Astrocyte (in vitro differentiated cells and primary cell): ENCODE results near the gene IMMP2L. TPM values are rescaled to one million over a fixed set of nuclear protein-coding genes. Genes with fewer than 3 reads are reported as not detected.

ENCODE experiments used
- DNase-seq: peaks from one replicate; pipeline ENCODE4 v3.0.0-alpha.2; 2010; ENCODE audit warnings: low read depth
- FAIRE-seq: peaks from 2 replicates; lab custom pipeline; 2011; peaks lifted over from hg19 to GRCh38; lab: Jason Lieb, UNC
- H2AFZ ChIP-seq: 2 replicates; pipeline ENCODE4 v1.6.0; 2012; ENCODE audit warnings: low read depth, low read length, inconsistent platforms
- H3K27ac ChIP-seq: 2 replicates; pipeline ENCODE4 v1.5.1; 2011; ENCODE audit warnings: low read depth, low read length, inconsistent platforms
- H3K27me3 ChIP-seq: 2 replicates; pipeline ENCODE4 v1.6.0; 2011; ENCODE audit warnings: low read length, inconsistent platforms; ENCODE audit not compliant: insufficient read depth
- H3K36me3 ChIP-seq: 2 replicates; pipeline ENCODE4 v1.5.1; 2011; ENCODE audit warnings: low read length, inconsistent platforms; ENCODE audit not compliant: insufficient read depth
- H3K4me1 ChIP-seq: 2 replicates; pipeline ENCODE4 v1.5.1; 2011; ENCODE audit warnings: low read length, inconsistent platforms; ENCODE audit not compliant: insufficient read depth
- H3K4me2 ChIP-seq: 2 replicates; pipeline ENCODE4 v1.6.0; 2012; ENCODE audit warnings: low read length, inconsistent platforms
- H3K4me3 ChIP-seq: 2 replicates; pipeline ENCODE4 v1.5.1; 2011; ENCODE audit warnings: low read depth, mild to moderate bottlenecking, low read length, inconsistent platforms; ENCODE audit not compliant: insufficient read depth
- H3K79me2 ChIP-seq: 2 replicates; pipeline ENCODE4 v1.6.0; 2012; ENCODE audit warnings: mild to moderate bottlenecking, low read length, inconsistent platforms; ENCODE audit not compliant: insufficient read depth
- H3K9ac ChIP-seq: 2 replicates; pipeline ENCODE4 v1.6.0; 2012; ENCODE audit warnings: mild to moderate bottlenecking, low read length, inconsistent platforms
- H3K9me3 ChIP-seq: 2 replicates; pipeline ENCODE4 v1.5.1; 2012; ENCODE audit warnings: low read depth, mild to moderate bottlenecking, low read length, inconsistent platforms; ENCODE audit not compliant: insufficient read depth
- H4K20me1 ChIP-seq: 2 replicates; pipeline ENCODE4 v1.6.0; 2012; ENCODE audit warnings: low read length, inconsistent platforms; ENCODE audit not compliant: insufficient read depth
- H3K27ac Mint-ChIP-seq: one replicate; pipeline ENCODE4 v1.8.0; 2021; ENCODE audit warnings: mild to moderate bottlenecking, mixed read lengths; ENCODE audit not compliant: unreplicated experiment
- H3K27me3 Mint-ChIP-seq: one replicate; pipeline ENCODE4 v1.8.0; 2021; ENCODE audit warnings: low read depth, mixed read lengths; ENCODE audit not compliant: unreplicated experiment
- H3K36me3 Mint-ChIP-seq: one replicate; pipeline ENCODE4 v1.8.0; 2021; ENCODE audit warnings: low read depth, mixed read lengths; ENCODE audit not compliant: unreplicated experiment
- H3K4me1 Mint-ChIP-seq: one replicate; pipeline ENCODE4 v1.8.0; 2021; ENCODE audit warnings: low read depth, mixed read lengths; ENCODE audit not compliant: unreplicated experiment
- H3K4me3 Mint-ChIP-seq: one replicate; pipeline ENCODE4 v1.8.0; 2021; ENCODE audit warnings: mild to moderate bottlenecking, moderate library complexity, mixed read lengths; ENCODE audit not compliant: unreplicated experiment
- H3K9me3 Mint-ChIP-seq: one replicate; pipeline ENCODE4 v1.8.0; 2021; ENCODE audit warnings: mild to moderate bottlenecking, mixed read lengths; ENCODE audit not compliant: unreplicated experiment
- CTCF ChIP-seq: IDR thresholded peaks from 2 replicates; pipeline ENCODE4 v1.5.1; 2011; ENCODE audit warnings: low read depth, mild to moderate bottlenecking, inconsistent platforms, low read length, moderate library complexity; ENCODE audit not compliant: insufficient read depth
- EZH2 ChIP-seq: IDR thresholded peaks from 2 replicates; pipeline ENCODE4 v1.6.1; 2012; ENCODE audit warnings: mild to moderate bottlenecking, low read length, inconsistent platforms; ENCODE audit not compliant: insufficient read depth
- total RNA-seq: library from RNA; stranded (reverse); gene quantifications from 2 replicates; pipeline ENCODE4 v1.2.1, GENCODE V29; 2021

The IMMP2L gene
- total RNA-seq, 1 donor from 2014 or later: 13.8 TPM

- Mint-ChIP-seq H3K4me3 (peak overlapping the region; percentile 41), H3K4me1 (peaks cover 32% of the 10 kb centered on the region), H3K36me3 (no peaks in the 10 kb centered on the region), H3K27me3 (no peaks in the 10 kb centered on the region), H3K9me3 (no peaks in the 10 kb centered on the region), H3K27ac (peak overlapping the region; percentile 85)
- Histone ChIP-seq H3K9ac (peak overlapping the region; percentile 5), H3K9me3 (no peaks in the 10 kb centered on the region), H3K79me2 (no peaks in the 10 kb centered on the region), H3K27ac (no peak overlapping the region), H2AFZ (no peak overlapping the region), H4K20me1 (no peaks in the 10 kb centered on the region), H3K4me1 (peaks cover 8% of the 10 kb centered on the region), H3K4me2 (peak overlapping the region; percentile 68), H3K4me3 (peak overlapping the region; percentile 32), H3K36me3 (no peaks in the 10 kb centered on the region), H3K27me3 (no peaks in the 10 kb centered on the region)
- DNase-seq (peak; percentile 54), FAIRE-seq (peak; percentile 80)
- no peak for TF ChIP-seq CTCF
- no peak for TF ChIP-seq EZH2
Observed at GRCh38 chr7:111362506-111363054, 199.7 kb downstream of the IMMP2L start.

GRCh38 chr7:111358915-111359314, 203.4 kb downstream of the IMMP2L start:
- H3K36me3 ChIP-seq: no peaks in the 10 kb centered on the region
- H3K4me3 Mint-ChIP-seq: no peak overlapping the region
- H4K20me1 ChIP-seq: no peaks in the 10 kb centered on the region
- peaks cover 29% of the 10 kb centered on the region for H3K4me1 Mint-ChIP-seq
- H3K27ac Mint-ChIP-seq: no peak overlapping the region
- H3K4me2 ChIP-seq: no peak overlapping the region
- no peaks in the 10 kb centered on the region for H3K36me3 Mint-ChIP-seq
- no peak overlapping the region for H2AFZ ChIP-seq
- no peaks in the 10 kb centered on the region for H3K27me3 Mint-ChIP-seq
- H3K4me1 ChIP-seq: peaks cover 8% of the 10 kb centered on the region
- no peaks in the 10 kb centered on the region for H3K27me3 ChIP-seq
- no peaks in the 10 kb centered on the region for H3K9me3 ChIP-seq
- H3K9ac ChIP-seq: no peak overlapping the region
- FAIRE-seq (no peak), DNase-seq (no peak)
- no peak overlapping the region for H3K27ac ChIP-seq
- H3K4me3 ChIP-seq: no peak overlapping the region
- no peaks in the 10 kb centered on the region for H3K79me2 ChIP-seq
- no peaks in the 10 kb centered on the region for H3K9me3 Mint-ChIP-seq
- TF ChIP-seq CTCF: no peak
- TF ChIP-seq EZH2: no peak

GRCh38 chr7:111357691-111358090, 204.6 kb downstream of the IMMP2L start:
- H3K4me3 Mint-ChIP-seq: no peak overlapping the region
- peaks cover 3% of the 10 kb centered on the region for H3K4me1 ChIP-seq
- H3K4me3 ChIP-seq: no peak overlapping the region
- H3K9ac ChIP-seq: no peak overlapping the region
- H3K27ac ChIP-seq: no peak overlapping the region
- no peaks in the 10 kb centered on the region for H3K79me2 ChIP-seq
- TF ChIP-seq CTCF (no peak), EZH2 (no peak)
- H3K36me3 ChIP-seq: no peaks in the 10 kb centered on the region
- peak overlapping the region; percentile 8 for H3K27ac Mint-ChIP-seq
- H3K9me3 Mint-ChIP-seq: no peaks in the 10 kb centered on the region
- H2AFZ ChIP-seq: no peak overlapping the region
- H3K27me3 Mint-ChIP-seq: no peaks in the 10 kb centered on the region
- no peaks in the 10 kb centered on the region for H3K27me3 ChIP-seq
- FAIRE-seq (no peak), DNase-seq (peak; percentile 18)
- H3K36me3 Mint-ChIP-seq: no peaks in the 10 kb centered on the region
- H3K9me3 ChIP-seq: no peaks in the 10 kb centered on the region
- peaks cover 18% of the 10 kb centered on the region for H3K4me1 Mint-ChIP-seq
- H4K20me1 ChIP-seq: no peaks in the 10 kb centered on the region
- no peak overlapping the region for H3K4me2 ChIP-seq
